ENCODE measurements around the gene COMMD2.

Gene COMMD2

DNA sequence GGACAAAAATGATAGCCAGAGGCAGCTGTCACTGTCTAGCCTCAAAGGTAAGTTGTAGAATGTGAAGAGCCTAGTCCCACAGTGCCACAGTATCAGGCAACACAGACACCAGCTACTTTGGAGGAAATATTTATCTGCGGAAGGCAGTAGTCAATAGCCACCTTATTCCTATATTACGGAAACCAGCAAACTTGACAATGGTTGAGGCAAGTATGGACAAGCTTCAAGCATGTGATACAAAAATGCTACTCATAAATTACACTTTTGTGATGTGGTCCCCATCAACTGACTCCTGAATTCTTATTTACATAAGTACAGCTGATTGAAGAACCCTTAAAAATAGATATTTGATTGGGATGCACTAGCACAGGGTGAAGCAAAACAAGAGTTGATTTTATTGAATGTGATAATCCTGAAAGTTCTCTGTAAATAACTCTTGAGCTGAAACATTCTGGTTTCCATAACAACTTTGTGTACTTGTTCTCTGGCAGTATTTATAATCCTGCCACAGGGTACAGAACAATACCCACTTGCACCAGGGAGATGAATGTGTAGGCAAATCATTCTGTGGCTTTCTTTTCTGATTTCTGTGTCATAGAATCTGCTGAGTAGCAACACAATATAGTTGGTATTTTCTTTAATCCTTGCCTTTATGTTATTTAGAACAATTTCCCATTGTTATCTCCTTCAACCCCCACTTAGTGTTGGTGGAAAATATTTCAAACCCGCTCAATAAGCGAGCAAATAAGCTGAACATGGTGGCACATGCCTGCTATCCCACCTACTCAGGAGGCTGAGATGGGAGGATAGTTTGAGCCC, 40.4 kb upstream of the COMMD2 start, which contains the start of gene ANKUB1:
TSS of gene ANKUB1 (minus strand) at position 103 of the 819 bp plus-strand sequence. CDS start 188 bp downstream, outside the sequence.
- no peaks in the 10 kb centered on the region for H3K4me1 Mint-ChIP-seq
- no peaks in the 10 kb centered on the region for H3K9me3 Mint-ChIP-seq
- H3K27ac Mint-ChIP-seq = no peak within 1 kb of the TSS

DNA sequence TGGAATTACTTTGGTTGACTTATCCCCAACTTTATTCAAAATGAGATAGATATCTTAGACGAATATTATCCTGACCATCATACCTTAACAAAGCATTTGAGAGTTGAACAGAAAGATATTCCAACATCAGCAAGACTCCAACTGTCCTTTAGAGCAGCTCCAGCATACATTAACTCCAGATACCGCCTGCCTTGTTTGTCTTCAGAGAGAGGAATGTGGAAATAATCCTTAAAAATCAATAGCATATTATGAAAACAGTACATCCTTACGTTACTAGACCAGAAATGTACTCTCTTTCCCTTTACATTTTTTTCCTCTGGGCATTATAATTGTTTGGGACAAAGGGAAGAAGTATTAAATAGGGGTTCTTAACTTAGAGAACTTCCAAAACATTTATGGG, 38.4 kb upstream of the COMMD2 start:
- DNase-seq = no peak
- TF ChIP-seq CTCF (IDR thresholded peaks at IDR 0.05) = no peak
- no peak overlapping the region for H3K27ac Mint-ChIP-seq

More for the DNA sequence above, 40.4 kb upstream of the COMMD2 start, which contains the start of gene ANKUB1:
- no peak within 1 kb of the TSS for H3K4me3 Mint-ChIP-seq
- H3K27me3 Mint-ChIP-seq (ENCODE audit: low read depth, poor library complexity) = peaks cover 16% of the 10 kb centered on the region
- no peak for TF ChIP-seq CTCF (IDR thresholded peaks at IDR 0.05)
- DNase-seq = no peak
- no peaks in the 10 kb centered on the region for H3K36me3 Mint-ChIP-seq (ENCODE audit: low read depth)

DNA sequence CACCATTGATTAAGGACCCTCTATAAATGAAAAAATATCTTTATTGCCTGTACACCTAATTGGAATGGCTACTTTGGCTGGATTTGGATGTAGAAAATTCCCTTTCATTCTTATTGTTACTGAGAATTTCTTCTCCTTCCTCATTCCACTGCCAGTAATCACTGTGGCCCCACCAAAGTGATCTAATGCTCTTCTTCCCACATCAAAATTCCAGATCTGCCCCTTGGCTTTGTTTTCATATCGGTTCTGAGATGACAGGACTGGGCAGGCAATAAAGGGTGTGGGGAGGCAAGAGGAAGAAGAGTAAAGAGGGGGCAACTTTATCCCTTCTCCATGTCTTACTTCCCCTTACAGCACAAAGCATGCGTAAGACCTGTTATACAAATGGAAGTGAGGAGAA, 38.0 kb upstream of the COMMD2 start:
- Mint-ChIP-seq H3K4me1 (no peaks in the 10 kb centered on the region), H3K9me3 (peaks cover 5% of the 10 kb centered on the region), H3K36me3 (ENCODE audit: low read depth) (no peaks in the 10 kb centered on the region), H3K27ac (no peak overlapping the region), H3K4me3 (no peak overlapping the region), H3K27me3 (ENCODE audit: low read depth, poor library complexity) (peaks cover 31% of the 10 kb centered on the region)
- DNase-seq = no peak
- TF ChIP-seq CTCF (IDR thresholded peaks at IDR 0.05) = no peak

More for the DNA sequence above, 38.4 kb upstream of the COMMD2 start:
- H3K4me3 Mint-ChIP-seq = no peak overlapping the region
- no peaks in the 10 kb centered on the region for H3K4me1 Mint-ChIP-seq
- H3K36me3 Mint-ChIP-seq (ENCODE audit: low read depth) = no peaks in the 10 kb centered on the region
- H3K27me3 Mint-ChIP-seq (ENCODE audit: low read depth, poor library complexity) = peaks cover 31% of the 10 kb centered on the region
- peaks cover 5% of the 10 kb centered on the region for H3K9me3 Mint-ChIP-seq

- no peak overlapping the region for H3K4me3 Mint-ChIP-seq
- H3K27ac Mint-ChIP-seq = no peak overlapping the region
- no peaks in the 10 kb centered on the region for H3K4me1 Mint-ChIP-seq
- TF ChIP-seq CTCF (IDR thresholded peaks at IDR 0.05) = no peak
- peaks cover 5% of the 10 kb centered on the region for H3K9me3 Mint-ChIP-seq
- DNase-seq = no peak
- no peaks in the 10 kb centered on the region for H3K36me3 Mint-ChIP-seq (ENCODE audit: low read depth)
- H3K27me3 Mint-ChIP-seq (ENCODE audit: low read depth, poor library complexity) = peaks cover 19% of the 10 kb centered on the region
Measured at GRCh38 chr3:149784064-149784704, 31.9 kb upstream of the COMMD2 start.

- H3K4me1 Mint-ChIP-seq = no peaks in the 10 kb centered on the region
- no peak for DNase-seq
- no peak overlapping the region for H3K27ac Mint-ChIP-seq
- no peak overlapping the region for H3K4me3 Mint-ChIP-seq
- H3K27me3 Mint-ChIP-seq (ENCODE audit: low read depth, poor library complexity) = peaks cover 19% of the 10 kb centered on the region
- H3K9me3 Mint-ChIP-seq = peaks cover 5% of the 10 kb centered on the region
- TF ChIP-seq CTCF (IDR thresholded peaks at IDR 0.05) = no peak
- H3K36me3 Mint-ChIP-seq (ENCODE audit: low read depth) = no peaks in the 10 kb centered on the region
Measured at GRCh38 chr3:149783576-149783975, 31.3 kb upstream of the COMMD2 start.

Data from nephron progenitor cell (in vitro differentiated cells).